ENCODE measurements around the gene FPR2.

- TF ChIP-seq CTCF (conservative IDR thresholded peaks at IDR 0.05; ENCODE audit: low read length): no peak
- TF ChIP-seq EZH2phosphoT487 (IDR thresholded peaks at IDR 0.05; ENCODE audit: borderline replicate concordance, low read depth, low read length): no peak
Measured at GRCh38 chr19:51784109-51784785, 23.3 kb downstream of the FPR2 start.
